ENCODE measurements around the gene GPR176.
"Not testable (repeated sequence)": the region's sequence is repeated elsewhere in the genome, so short reads cannot be mapped to it uniquely, and the experiment has no call there.

Gene GPR176

DNA sequence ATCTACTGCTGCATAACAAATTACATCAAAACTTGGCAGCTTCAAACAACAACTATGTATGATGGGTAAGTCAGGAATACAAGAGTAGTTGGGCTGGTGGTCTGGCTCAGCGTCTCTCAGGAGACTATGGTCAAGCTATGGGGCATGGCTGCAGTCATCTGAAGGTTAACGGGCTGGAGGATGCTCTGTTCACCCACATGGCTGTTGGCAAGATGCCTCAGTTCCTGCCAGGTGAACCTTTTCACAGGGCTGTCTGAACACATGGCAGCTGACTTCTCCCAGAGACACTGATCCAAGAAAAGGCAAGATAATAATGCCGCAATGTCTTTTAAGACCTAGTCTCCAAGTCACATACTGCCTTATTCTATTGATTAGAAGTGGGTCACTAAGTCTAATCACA, 63.7 kb downstream of the GPR176 start:
- DNase-seq (ENCODE audit: low read depth): no peak

DNA sequence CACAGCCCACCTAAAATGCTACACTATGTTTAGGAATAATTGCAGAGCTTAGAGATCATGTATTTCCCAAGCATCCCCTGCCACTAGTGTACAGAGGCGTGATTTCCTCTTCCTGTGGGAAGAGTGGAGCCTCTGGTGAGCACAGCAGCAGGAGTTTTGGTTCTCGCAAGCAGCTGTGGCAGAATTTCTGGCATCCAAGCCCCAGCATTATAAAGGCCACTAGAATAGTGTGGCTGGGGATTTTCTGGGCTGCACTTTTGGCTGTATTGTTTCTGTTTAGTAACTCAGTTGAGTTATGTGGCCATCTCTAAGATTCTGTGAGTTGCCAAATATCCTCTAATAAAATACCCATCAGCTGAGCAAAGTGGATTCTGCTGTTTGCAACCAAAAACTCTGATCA, 64.7 kb downstream of the GPR176 start:
- peak; percentile 16 for DNase-seq (ENCODE audit: low read depth)

DNA sequence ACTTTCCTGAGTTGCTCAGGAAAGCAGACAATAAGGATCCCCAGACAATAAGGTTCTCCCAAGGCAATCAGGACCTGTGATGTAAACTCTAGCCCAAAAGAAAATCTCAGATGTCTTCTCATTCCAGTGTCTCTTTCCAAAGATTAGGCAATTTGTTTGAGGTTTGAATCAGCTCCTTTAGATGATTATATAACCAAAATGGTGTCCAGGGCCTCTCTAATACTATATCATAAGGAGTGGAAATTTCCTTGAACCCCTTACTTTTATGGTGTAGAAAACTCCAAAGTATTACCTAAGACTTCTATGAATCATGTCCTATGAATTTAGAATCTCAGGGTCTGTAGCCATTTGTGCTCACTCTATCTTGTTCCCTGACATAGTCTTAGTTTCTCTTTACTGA, 65.9 kb downstream of the GPR176 start:
- peak; percentile 69 for DNase-seq (ENCODE audit: low read depth)

DNA sequence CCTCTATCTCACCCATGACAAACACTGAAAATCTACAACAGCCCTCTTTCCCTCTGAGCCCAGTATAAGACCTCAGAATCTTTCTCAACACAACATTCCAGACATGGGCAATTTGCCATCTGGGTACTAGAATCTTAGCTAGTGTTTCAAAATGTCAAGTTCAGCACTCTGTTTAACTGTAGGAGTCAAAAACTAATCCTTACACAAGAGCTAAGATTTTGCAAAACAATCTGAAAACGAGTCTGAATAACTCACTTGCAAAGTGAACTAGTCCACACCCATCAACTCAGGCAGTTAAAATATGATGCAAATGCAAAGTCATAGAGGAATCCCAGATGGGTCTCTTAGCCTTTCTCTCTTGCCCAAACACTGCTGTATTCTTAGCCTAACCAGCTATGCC, 67.8 kb downstream of the GPR176 start:
- DNase-seq (ENCODE audit: low read depth): peak; percentile 96

DNA sequence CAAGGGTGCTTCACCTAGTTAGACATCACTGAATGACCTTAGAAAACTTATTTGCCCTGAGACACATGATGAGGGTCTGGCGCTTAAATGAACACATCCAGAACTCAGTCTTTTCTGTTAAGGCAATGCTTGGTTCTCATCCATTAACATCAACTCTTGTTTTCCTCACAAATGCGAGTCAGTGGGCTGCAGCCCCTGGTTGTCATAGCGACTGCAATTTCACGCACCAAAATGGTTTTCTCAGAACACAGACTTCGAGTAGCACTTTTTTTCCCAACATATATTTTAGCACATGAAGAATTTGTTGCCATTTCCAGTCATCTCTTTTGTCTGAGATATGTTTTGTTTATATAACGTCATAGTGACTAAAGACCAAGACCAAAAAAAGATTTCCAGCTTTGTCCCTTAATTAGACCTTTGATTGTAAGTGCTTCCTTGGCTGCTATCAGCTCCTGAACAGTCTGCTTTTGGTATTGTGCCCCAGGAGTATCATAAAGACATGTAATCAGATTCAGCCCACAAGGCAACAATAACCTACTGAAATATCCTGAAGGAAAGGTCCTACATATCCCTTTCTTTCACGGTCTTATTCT, 68.5 kb downstream of the GPR176 start:
- DNase-seq (ENCODE audit: low read depth): peak; percentile 13

DNA sequence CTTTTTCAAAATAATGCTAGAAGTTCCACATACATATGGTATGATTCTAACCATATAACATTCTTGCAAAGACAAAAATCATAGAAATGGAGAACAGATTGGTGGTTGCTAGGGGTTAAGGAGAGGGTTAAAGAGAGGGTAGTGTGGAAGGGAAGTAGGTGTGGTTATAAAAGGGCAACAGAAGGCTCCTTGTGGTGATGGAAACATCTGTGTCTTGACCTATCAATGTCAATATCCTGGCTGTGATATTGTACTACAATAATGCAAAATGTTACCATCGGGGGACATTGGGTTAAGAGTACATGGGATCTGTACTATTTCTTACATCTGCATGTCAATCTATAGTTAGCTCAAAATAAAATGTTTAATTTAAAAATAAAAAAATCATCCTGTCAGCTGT, 69.6 kb downstream of the GPR176 start:
- DNase-seq (ENCODE audit: low read depth): no peak

DNA sequence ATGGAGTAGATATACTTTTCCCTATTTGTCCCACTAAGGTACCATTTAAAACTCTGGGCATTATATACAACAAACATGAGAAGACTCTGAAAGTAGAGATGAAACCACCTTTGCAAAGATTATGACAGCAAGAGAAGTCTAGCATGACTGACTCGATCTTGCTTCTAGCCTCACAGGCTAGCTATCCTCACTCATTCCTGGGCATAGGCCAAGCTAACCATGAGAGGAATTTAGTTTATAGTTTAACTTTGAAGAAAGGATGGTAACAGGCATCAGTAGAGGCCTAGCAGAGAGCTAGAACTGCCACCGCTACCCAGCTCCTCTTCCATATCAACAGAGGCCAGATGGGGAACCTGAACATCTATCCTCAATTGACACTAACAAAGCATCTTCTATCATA, 74.0 kb downstream of the GPR176 start:
- no peak for DNase-seq (ENCODE audit: low read depth)

DNA sequence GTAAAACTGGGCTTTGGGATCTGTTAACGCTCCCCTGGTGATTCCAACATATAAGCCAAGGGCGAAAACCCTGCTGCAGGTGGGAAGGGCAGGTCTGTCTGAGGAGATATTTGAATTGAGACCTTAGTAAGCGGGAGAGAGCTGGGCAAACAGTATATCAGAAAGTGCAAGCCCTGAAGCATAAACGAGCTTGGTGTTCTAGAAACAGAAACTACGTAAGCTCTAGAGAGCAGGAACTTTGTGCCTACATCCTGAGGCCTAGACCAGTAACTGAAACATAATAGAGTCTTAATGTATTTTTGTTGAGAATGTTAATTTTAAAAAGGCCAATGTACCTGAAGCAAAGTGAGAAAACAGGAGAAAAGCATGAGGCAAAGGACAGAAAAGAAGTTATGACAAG, 74.5 kb downstream of the GPR176 start:
- DNase-seq (ENCODE audit: low read depth): no peak

DNA sequence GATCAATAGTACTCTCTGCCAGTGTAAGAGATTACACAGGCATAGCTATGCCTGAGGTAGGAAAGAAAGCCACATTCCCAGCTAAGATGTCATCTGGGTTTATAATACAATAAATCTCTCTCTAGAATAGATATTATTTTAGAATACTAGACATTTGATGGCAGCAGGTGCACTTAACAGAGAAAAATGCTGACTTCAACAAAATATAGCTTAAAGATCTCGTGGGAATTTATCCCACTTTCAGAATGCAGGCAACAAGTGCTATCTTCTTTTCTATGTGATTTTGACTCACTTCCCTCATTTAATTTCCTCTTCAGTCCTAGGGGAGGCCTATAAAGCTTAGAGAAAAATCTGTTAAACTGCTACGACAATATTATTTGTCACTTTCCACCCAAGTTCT, 76.5 kb downstream of the GPR176 start:
- no peak for DNase-seq (ENCODE audit: low read depth)

DNA sequence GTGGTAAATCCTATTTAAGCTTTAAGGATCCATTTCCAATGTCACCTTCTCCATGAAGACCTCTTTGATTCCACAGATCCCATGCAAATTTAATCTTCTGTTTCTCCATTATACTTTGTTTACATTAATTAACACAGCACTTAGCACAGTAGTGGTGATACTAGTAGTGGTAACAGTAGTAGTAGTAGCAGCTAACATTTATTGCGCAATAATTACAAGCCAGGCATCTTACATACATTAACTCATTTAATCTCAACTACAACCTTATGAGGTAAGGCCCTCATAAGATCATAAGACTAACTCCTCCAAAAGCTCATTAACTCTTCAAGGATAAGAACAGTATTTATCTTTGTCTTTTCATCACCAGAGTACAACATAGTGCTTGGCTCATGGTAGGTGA, 82.6 kb downstream of the GPR176 start:
- peak; percentile 34 for DNase-seq (ENCODE audit: low read depth)

DNA sequence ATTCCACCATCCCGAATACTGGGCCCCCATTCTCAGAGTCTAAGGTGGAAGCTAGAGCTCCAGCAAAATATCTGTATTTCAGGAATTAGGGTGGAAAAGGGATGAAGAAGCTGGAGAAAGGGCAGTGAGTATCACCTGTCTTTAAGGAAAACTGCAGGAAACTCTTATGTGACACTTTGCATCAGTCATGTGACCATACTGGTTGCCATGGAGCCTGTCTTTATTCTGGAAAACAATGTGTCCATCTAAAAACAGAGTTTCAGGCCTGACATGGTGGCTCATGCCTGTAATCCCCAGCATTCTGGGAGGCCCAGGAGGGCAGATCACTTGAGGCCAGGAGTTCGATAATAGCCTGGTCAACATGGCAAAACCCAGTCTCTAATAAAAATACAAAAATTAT, 84.5 kb downstream of the GPR176 start:
- DNase-seq (ENCODE audit: low read depth): no peak

DNA sequence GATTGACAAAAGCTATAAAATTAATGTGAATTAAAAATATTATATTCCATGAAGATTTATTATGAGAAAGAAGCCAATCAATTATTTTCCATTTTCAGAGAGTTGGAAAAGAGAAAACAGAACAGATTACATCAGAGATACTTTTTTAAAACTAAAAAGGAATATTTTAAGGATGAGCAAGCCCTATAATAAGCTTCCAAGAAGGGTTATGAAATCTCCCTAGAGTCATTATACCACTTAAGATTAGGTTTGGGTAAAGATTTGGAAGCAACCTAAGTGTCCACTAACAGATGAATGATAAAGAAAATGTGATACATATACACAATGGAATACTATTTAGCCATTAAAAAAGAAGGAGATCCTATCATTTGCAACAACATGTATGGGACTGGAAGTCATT, 85.8 kb downstream of the GPR176 start:
- peak; percentile 77 for DNase-seq (ENCODE audit: low read depth)

DNA sequence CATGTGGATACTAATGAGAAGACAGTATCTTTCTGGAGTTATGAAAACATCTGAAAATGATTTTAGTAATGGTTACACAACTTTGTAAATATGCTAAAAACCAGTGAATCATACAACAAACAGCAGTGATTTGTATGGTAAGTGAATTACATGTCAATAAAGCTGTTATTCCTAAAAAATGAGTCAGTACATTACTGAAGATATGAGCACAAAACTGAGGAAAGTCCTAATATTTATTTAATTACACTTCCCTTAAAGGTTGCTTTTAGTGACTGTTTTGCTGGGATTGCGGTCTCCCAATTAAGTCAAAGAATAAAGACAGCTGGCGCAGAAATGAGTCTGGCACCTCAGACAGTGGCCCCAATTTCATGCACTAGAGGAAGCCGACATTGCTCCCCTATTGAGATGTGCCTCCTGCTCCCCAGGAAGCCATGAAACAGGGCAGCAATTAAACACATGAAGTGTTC, 86.5 kb downstream of the GPR176 start:
- DNase-seq (ENCODE audit: low read depth): peak; percentile 47

DNA sequence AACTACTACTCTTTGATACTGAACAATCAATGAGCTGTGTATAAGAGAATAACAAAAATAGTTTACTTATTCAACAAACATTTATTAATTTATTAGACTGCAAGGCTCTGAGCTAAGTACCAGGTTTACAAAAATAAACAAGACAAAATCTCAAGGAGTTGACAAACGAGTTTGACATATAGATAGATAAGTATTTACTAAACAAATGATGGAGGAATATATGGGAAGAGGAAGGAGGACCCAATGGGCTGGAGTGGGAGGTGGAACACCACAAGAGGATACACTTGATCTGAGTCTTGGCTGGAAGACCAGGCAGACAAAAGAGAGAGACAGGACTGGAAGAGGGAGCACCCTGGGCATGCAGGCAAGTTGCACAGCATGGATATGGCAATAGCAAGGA, 89.9 kb downstream of the GPR176 start:
- DNase-seq (ENCODE audit: low read depth): no peak

DNA sequence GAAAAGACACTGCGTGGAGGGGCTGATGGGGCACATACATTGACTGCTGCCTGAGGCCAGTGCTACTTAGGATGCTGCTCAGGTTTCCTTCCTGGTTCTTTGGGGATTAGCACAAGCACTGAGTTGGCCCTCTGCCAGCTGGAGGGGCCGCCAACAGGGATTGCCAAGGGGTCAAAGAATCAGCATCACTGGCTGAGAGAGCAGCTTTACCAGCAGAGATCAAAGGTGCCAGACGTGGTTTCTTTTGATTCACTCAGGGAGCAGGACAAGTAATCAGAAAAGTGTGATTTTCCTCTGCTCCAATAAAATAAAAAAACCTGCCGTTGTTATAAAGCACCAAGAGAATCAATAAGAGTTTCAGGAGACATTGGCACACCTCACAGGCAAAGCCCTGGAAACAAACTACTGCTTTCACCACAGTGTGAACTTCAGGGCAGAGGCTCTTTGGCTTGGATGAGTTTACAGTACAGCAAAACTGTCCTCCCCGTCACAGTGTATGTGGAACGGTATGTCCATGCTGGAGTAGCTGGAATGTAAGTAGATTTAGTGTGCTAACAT, 91.6 kb downstream of the GPR176 start:
- DNase-seq (ENCODE audit: low read depth): peak; percentile 87

DNA sequence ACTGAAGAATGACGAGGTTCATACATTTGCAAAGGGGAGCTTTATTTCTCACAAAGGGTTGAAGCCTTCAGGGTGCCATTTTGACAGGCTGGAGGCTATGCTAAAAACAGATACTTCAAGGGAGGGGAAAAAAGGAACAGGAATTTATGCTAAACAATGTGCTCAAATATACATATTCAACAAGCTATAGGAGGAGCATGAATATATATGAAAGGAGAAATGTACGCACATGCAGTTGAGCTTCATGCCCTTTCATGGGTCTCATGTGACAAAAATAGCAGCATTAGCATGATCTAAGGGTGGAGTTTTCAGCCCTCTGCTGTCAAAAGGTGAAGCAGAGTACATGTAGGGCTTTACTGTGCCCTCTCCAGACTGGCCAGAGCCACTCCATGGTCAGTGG, 93.1 kb downstream of the GPR176 start:
- DNase-seq (ENCODE audit: low read depth): no peak

DNA sequence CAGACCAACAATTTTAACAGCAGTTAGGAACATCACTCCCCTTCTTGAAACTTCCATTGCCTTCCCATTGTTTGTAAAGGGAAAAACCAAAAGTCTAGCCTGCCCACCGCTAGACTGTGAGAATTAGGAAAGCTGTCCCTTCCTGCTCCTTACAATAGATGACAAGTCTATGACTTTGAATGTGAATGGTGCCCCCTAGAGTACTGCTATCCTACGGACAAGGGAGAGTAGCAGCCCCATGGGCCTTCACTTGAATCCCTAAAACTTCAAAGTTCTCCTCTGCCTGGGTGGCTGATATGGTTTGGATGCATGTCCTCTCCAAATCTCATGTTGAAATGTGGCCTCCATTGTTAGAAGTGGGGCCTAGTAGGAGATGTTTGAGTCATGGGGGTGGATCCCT, 96.4 kb downstream of the GPR176 start:
- no peak for DNase-seq (ENCODE audit: low read depth)

DNA sequence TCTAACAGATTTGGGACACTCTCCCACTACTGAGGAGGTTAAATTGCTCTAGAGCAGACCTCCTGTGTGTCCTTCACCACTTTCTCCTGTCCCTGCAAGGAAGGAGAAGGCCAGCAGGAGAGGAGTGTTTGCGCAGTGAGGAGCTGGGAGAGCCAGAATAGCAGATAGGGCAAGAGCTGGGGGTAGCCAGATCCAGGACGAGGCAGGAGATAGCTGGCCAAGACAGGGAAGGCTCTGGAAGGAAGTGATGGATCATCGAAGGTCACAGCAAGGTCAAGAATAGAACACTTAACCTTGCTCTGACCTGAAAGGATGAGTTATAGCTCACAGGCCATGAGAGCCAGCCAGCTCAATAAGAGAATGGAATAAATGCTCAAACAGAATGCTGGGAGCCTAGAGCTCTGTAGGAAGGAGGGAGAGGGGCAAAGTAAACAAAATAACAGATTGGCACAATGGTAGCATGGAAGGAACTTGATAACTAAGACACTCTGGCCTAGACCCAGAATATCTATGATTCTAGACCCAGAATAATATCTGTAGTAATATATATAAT, 99.9 kb downstream of the GPR176 start:
- DNase-seq (ENCODE audit: low read depth): no peak

DNA sequence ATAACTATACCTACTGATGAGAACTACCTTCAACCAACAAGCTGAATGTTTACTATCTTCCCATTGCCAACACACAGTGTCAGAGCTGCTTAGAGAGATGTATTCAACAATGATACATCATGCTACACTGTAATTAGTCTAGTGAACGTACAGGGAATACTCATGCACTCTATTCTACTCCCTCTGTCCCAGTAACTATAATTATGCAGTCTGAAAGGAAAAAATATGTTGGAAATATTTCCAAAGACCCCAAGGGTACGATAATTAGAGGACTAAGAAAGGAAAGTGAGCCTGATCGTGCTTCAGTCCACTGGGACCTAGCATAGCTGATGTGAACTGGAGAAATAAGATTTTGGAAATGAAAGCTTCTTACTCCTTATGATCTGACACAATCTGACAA, 100.5 kb downstream of the GPR176 start:
- no peak for DNase-seq (ENCODE audit: low read depth)

DNA sequence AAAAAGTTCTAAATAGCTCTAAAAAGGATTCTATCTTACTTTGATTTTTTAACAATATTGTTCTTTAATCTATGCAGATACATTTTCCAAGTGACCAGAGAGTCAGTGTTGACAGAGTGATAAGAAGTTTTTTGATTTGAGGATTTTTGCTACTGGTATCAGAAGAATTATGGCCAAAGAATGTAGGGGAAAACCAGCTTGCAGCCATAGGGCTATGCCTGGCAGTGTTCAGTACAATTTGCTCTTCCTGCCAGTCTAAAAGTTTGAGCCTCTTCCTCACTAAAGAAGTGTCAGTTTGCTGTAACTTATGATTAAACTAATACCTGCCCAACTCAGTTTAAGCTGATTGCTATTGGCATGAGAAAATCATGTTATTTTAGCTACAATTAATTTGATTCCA, 102.2 kb downstream of the GPR176 start:
- no peak for DNase-seq (ENCODE audit: low read depth)

DNA sequence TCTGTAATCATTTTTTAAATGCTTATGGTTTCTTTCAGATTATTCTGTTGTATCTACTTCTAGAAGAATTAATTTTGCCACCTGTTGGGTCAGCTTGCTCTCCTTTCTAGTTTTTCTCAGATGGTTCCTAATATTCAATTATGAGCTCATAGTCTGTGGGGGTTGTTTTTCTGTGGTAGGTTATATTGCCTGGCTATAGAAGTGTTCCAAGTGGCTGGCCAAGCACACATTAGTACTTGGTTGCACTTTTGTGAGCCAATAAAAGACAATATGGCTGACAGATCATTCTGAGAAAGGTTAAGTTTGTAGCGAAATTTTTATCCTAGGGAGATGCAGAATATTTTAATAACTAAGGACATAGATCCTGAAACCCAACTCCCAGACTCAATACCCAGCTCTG, 105.6 kb downstream of the GPR176 start:
- DNase-seq (ENCODE audit: low read depth): no peak

DNA sequence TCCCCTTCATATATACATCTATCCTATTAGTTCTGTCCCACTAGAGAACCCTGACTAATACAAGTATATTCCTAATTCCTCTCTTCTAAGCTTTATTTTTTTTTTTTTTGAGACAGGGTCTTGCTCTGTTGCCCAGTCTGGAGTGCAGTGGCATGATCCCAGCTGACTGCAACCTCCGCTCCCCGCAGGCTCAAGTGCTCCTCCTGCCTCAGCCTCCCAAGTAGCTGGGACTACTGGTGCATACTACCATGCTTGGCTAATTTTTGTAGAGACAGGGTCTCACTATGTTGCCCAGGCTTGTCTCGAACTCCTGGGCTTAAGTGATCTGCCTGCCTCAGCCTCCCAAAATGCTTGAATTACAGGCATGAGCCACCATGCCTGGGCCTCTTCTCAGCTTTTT, 107.4 kb downstream of the GPR176 start:
- DNase-seq (ENCODE audit: low read depth): not testable (repeated sequence)

DNA sequence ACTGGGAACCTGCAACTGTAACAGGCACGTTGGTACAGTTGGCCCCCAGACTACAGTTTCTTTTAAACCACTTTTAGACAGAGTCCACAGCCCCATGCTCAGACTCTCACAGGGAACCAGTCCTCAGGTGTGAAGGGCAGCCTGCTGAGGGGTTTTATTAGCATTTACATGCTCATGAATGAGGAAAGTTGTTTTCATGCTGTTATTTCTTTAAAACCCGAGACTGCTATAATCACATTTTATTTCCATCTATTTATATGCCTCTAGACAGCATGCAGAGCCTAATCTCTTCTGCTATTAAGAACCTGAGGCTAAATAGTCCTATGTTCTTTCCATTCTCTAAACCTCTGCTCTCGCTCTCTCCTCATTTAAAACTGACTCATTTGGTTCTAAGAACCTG, 111.2 kb downstream of the GPR176 start:
- no peak for DNase-seq (ENCODE audit: low read depth)

DNA sequence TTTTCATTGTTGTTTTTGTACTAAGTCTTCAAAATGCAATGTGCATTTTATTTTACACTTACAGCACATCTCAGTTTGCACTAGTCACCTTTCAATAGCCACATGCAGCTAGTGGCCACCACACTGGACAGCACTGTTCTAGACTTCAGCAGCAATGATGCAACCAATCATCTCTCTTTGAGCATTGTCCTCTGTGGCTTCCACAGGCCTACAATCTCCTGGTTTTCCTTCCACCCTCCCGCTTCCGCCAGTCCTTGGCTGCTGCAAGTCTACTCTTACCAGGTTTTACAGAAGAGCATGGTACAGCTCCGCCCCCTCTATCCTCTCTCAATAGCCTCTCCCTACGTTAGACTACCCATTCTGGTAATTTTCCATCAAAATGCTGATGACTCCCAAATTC, 112.3 kb downstream of the GPR176 start:
- no peak for DNase-seq (ENCODE audit: low read depth)
